Transverse colon (tissue), 3 donors: Measurements from ENCODE around the gene SHMT2.
A peak's percentile ranks its signal among the peaks of the same experiment; 100 is the strongest.

Experiments
- EP300 ChIP-seq: sonication (generic); formaldehyde crosslinking; IDR thresholded peaks from one replicate; pipeline ENCODE4 v1.6.1; 2017; ENCODE audit warnings: antibody characterized with exemption, low read depth
- POLR2A ChIP-seq: fragments of 450-650 bp; IDR thresholded peaks from one replicate; pipeline ENCODE4 v1.6.1; 2016; ENCODE audit warnings: antibody characterized with exemption, mild to moderate bottlenecking, moderate library complexity
- TF ChIP-seq, protein P1 (sequence below), 5 experiments: fragments of 200-600 bp in 3 of 5; fragments of 450-650 bp in 2 of 5; sonication (generic) in 3 of 5; IDR thresholded peaks; 1 replicate in 2 of 5; 2 replicates in 3 of 5; pipeline ENCODE4 v1.5.1; 2016 to 2017; ENCODE audit warnings: antibody characterized with exemption in 5 of 5, inconsistent platforms in 3 of 5, mild to moderate bottlenecking in 2 of 5, moderate library complexity in 1 of 5

GRCh38 chr12:57243521-57244311 lies 14.2 kb downstream of the SHMT2 start:
- TF ChIP-seq, protein P1, sequence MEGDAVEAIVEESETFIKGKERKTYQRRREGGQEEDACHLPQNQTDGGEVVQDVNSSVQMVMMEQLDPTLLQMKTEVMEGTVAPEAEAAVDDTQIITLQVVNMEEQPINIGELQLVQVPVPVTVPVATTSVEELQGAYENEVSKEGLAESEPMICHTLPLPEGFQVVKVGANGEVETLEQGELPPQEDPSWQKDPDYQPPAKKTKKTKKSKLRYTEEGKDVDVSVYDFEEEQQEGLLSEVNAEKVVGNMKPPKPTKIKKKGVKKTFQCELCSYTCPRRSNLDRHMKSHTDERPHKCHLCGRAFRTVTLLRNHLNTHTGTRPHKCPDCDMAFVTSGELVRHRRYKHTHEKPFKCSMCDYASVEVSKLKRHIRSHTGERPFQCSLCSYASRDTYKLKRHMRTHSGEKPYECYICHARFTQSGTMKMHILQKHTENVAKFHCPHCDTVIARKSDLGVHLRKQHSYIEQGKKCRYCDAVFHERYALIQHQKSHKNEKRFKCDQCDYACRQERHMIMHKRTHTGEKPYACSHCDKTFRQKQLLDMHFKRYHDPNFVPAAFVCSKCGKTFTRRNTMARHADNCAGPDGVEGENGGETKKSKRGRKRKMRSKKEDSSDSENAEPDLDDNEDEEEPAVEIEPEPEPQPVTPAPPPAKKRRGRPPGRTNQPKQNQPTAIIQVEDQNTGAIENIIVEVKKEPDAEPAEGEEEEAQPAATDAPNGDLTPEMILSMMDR (IDR thresholded peaks at IDR 0.05): peak; percentile 63 to 82 (median 73)
- TF ChIP-seq POLR2A (no peak), EP300 (no peak)
